ENCODE measurements around the gene SGSM2. TPM values are rescaled to one million over a fixed set of nuclear protein-coding genes. Genes with fewer than 3 reads are reported as not detected.

Gene SGSM2
- total and polyA plus RNA-seq, 2 of the 13 experiments (the other 11 are each of a cell fraction or from before 2014, with no cell fraction given) = 30.4 to 51.3 TPM

DNA sequence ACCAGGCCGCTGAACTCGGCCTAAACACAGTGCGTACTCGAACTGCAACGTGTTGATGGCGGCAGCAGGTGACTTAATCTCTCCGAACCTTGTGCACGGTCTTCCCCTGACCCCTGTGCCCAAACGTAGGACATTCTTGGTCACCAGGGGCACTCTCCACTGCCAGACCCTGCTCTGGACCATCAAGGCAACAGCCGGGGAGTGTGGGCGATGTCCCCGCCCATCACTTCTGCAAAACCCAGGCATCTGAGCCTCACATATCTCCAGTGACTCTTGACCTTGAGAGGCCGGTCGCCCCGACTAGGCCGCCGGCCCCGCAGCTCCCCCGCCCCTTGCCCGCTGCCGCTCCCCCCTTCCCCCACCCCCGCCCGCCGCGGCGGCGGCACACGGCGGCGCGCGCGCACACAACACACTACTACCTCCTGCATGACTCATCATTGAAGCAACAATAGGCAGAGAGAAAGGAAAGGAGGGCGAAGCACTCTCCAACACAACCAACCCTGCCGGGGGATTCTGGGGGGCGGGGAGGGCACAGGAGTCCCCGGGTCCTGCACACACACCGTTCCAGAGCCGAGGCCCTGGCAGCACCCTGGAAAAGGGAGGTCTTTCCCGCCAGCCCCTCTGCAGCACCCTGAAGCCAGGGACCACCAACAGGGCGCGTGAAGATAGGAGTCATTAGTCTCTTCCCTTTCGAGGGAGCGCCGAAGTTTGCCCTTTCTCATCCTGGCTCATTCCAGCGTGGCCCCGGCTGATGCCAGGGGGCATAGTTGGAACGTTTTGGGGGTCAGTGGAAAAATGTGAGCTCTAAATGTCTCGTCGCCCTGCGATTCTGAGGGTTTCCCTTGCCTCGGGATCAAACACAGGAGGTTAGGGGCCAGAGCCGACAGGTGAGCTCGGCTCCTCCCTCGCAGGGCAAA is 61.6 kb downstream of the SGSM2 start (continued):
- TF ChIP-seq, protein P1, sequence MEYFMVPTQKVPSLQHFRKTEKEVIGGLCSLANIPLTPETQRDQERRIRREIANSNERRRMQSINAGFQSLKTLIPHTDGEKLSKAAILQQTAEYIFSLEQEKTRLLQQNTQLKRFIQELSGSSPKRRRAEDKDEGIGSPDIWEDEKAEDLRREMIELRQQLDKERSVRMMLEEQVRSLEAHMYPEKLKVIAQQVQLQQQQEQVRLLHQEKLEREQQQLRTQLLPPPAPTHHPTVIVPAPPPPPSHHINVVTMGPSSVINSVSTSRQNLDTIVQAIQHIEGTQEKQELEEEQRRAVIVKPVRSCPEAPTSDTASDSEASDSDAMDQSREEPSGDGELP (IDR thresholded peaks at IDR 0.05; ENCODE audit: borderline replicate concordance, low read depth) = peak; percentile 62; the same call in 1 of the 2 replicates
- TF ChIP-seq ATF3 (CRISPR knock-in tag; IDR thresholded peaks at IDR 0.05) = peak; percentile 87
- TF ChIP-seq FOSL1 (CRISPR knock-in tag; IDR thresholded peaks at IDR 0.05; ENCODE audit: borderline replicate concordance) = peak; percentile 61
- TF ChIP-seq ERF (CRISPR knock-in tag; IDR thresholded peaks at IDR 0.05) = no peak
- TF ChIP-seq RERE (CRISPR knock-in tag; IDR thresholded peaks at IDR 0.05; ENCODE audit: low read depth) = no peak
- TF ChIP-seq, protein P2, sequence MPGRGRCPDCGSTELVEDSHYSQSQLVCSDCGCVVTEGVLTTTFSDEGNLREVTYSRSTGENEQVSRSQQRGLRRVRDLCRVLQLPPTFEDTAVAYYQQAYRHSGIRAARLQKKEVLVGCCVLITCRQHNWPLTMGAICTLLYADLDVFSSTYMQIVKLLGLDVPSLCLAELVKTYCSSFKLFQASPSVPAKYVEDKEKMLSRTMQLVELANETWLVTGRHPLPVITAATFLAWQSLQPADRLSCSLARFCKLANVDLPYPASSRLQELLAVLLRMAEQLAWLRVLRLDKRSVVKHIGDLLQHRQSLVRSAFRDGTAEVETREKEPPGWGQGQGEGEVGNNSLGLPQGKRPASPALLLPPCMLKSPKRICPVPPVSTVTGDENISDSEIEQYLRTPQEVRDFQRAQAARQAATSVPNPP (CRISPR knock-in tag; IDR thresholded peaks at IDR 0.05) = no peak
- peak; percentile 44 for TF ChIP-seq ZBTB7B (CRISPR knock-in tag; IDR thresholded peaks at IDR 0.05)
- TF ChIP-seq HMGXB4 (CRISPR knock-in tag; IDR thresholded peaks at IDR 0.05; ENCODE audit: borderline replicate concordance in 1 of 2, low read depth in 1 of 2) = peak in 1 of 2 experiments; percentile 55; a peak in 1 of 4 replicates
- TF ChIP-seq ZNF329 (CRISPR knock-in tag; IDR thresholded peaks at IDR 0.05; ENCODE audit: low read depth) = no peak
- peak; percentile 56 for TF ChIP-seq SAP130 (CRISPR knock-in tag; IDR thresholded peaks at IDR 0.05; ENCODE audit: low read depth)
- TF ChIP-seq TFDP2 (CRISPR knock-in tag; IDR thresholded peaks at IDR 0.05) = peak; percentile 45; the same call in 1 of the 2 replicates
- TF ChIP-seq NR2F6 (IDR thresholded peaks at IDR 0.05) = peak; percentile 33; the same call in 1 of the 2 replicates
- peak; percentile 27; the same call in 1 of the 2 replicates for TF ChIP-seq NR2F6 (CRISPR knock-in tag; IDR thresholded peaks at IDR 0.05)
- TF ChIP-seq HNF4A (CRISPR knock-in tag; IDR thresholded peaks at IDR 0.05) = 0 out of 2 replicates have a peak, but pooled peaks have one; percentile 12
- peak; percentile 19; the same call in 1 of the 2 replicates for TF ChIP-seq CHD2 (IDR thresholded peaks at IDR 0.05; ENCODE audit: low read depth, low read length)

Measured in HepG2 (cell line).